PC-3 (cell line): Measurements from ENCODE around the gene FMNL2.

Experiments used
- CTCF ChIP-seq: fragments of 300-600 bp; sonication (generic); conservative IDR thresholded peaks from 2 replicates; pipeline ENCODE4 v1.5.1; 2017; ENCODE audit warnings: antibody characterized with exemption, low read depth, mild to moderate bottlenecking, low read length
- EZH2 ChIP-seq: fragments of 300-600 bp; sonication (generic); IDR thresholded peaks from one replicate; pipeline ENCODE4 v1.6.1; 2017; ENCODE audit warnings: antibody characterized with exemption, mild to moderate bottlenecking, low read length; ENCODE audit not compliant: unreplicated experiment
- EZH2phosphoT487 ChIP-seq: fragments of 300-600 bp; sonication (generic); IDR thresholded peaks from 2 replicates; pipeline ENCODE4 v1.6.1; 2018; ENCODE audit warnings: mild to moderate bottlenecking, antibody characterized with exemption, low read length, borderline replicate concordance

GRCh38 chr2:152326710-152327109 is 8.3 kb upstream of the FMNL2 start:
- TF ChIP-seq EZH2, result no peak
- TF ChIP-seq CTCF, result no peak
- TF ChIP-seq EZH2phosphoT487, result no peak
